ENCODE measurements around the gene UQCC3. TPM values are rescaled to one million over a fixed set of nuclear protein-coding genes. Genes with fewer than 3 reads are reported as not detected.
A peak's percentile ranks its signal among the peaks of the same experiment; 100 is the strongest.

UQCC3 gene
- total RNA-seq, 6 donors from 2014 or later = 5.0 to 12.6 (median 6.7) TPM

DNA sequence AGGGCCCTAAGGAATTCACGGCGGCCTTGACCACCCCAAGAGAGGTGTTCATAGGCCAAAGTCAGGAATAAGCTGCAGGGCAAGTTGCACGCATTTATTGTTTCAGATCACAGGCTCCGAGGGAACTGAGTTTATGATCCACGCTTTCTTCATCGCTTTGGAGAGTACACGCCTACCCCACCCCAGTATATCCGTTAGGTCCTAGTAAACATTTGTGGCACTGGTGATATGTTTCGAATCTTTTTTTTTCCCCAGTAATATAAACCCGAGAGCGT lies 25.9 kb upstream of the UQCC3 start:
- no peak for ATAC-seq (ENCODE audit: low FRiP score in 2 of 2)
- 15 to 18% methylated on average over 10 to 11 of the region's 11 CpGs for WGBS, 2 donors

DNA sequence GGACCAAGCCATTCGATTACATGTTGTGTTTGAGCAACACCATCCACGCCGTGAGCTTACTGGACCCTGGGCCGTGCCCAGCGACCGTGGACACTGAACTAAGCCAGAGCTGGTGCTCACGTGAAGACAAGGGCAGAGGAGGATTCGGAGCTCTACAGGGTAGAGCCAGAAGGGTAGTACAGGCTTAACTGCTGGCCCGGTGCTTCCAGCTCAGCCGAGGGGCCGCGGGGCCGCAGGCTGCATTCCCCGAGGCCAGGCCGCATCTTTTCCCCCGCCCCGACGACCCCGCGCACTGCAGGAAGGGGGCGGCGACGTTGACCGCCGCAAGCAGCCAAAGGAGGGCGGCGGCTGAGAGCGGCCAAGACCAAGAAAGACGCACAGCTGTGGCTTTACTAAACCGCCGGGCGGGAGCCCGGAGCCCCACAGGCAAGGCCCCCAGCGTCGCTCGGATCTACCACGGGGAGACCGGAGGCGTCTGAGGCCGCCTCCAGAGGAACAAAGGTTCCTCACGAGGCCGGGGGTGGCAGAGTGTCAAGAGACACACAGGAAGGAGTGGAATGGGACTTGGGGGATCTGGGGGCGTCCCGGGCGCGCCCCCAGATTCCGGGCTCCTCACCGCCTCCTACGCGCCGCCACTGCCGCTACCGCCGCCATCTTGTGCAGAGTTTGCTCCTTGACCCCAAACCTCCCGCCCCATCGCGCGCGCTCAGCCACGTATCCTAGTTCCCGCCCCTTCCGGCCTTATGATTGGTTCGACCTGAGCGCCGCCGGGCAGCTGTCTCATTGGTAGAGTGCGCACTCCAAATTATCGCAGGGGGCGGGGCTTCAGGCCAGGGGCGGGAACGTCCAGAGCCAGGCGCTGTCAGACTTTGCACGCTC lies 25.3 kb upstream of the UQCC3 start, which contains the start of gene GANAB:
Gene GANAB, minus strand, starts transcription at position 668 of the 879 bp plus-strand sequence. Its CDS starts 14 bp downstream, at position 654.
- DNase-seq = peak; percentile 98 to 99
- Histone ChIP-seq H3K4me3 (peak within 1 kb of the TSS; percentile 75 to 99 (median 92)), H3K36me3 (peaks cover 7 to 51% (median 37%) of the 10 kb centered on the region in 4 donors), H3K27me3 (no peaks in the 10 kb centered on the region), H3K27ac (peak within 1 kb of the TSS; percentile 89 to 98 (median 96)), H3K9me3 (no peaks in the 10 kb centered on the region), H3K4me1 (peaks cover 17 to 40% (median 21%) of the 10 kb centered on the region in 4 donors)
- ATAC-seq (ENCODE audit: low FRiP score in 2 of 2) = peak; percentile 98 to 99
- WGBS, 2 donors = 0% methylated on average over 22 to 70 of the region's 73 CpGs
- TF ChIP-seq POLR2AphosphoS5 (IDR thresholded peaks at IDR 0.05) (peak; percentile 93 to 95), POLR2A (IDR thresholded peaks at IDR 0.05) (peak in 2 of 4 donors; percentile 86 to 87), EP300 (IDR thresholded peaks at IDR 0.05) (no peak)
- TF ChIP-seq, protein P1, sequence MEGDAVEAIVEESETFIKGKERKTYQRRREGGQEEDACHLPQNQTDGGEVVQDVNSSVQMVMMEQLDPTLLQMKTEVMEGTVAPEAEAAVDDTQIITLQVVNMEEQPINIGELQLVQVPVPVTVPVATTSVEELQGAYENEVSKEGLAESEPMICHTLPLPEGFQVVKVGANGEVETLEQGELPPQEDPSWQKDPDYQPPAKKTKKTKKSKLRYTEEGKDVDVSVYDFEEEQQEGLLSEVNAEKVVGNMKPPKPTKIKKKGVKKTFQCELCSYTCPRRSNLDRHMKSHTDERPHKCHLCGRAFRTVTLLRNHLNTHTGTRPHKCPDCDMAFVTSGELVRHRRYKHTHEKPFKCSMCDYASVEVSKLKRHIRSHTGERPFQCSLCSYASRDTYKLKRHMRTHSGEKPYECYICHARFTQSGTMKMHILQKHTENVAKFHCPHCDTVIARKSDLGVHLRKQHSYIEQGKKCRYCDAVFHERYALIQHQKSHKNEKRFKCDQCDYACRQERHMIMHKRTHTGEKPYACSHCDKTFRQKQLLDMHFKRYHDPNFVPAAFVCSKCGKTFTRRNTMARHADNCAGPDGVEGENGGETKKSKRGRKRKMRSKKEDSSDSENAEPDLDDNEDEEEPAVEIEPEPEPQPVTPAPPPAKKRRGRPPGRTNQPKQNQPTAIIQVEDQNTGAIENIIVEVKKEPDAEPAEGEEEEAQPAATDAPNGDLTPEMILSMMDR (IDR thresholded peaks at IDR 0.05) = peak in 2 of 6 experiments; percentile 16 to 18

More for the DNA sequence above, 25.9 kb upstream of the UQCC3 start:
- no peak for DNase-seq
- peaks cover 17 to 35% (median 22%) of the 10 kb centered on the region in 4 donors for H3K4me1 ChIP-seq
- no peaks in the 10 kb centered on the region for H3K9me3 ChIP-seq
- H3K27me3 ChIP-seq = no peaks in the 10 kb centered on the region
- TF ChIP-seq POLR2A (IDR thresholded peaks at IDR 0.05) (no peak), EP300 (IDR thresholded peaks at IDR 0.05) (no peak), POLR2AphosphoS5 (IDR thresholded peaks at IDR 0.05) (no peak)
- TF ChIP-seq, protein P1 (IDR thresholded peaks at IDR 0.05) = no peak
- H3K36me3 ChIP-seq = peaks cover 7 to 51% (median 37%) of the 10 kb centered on the region in 4 donors
- H3K27ac ChIP-seq = peak overlapping the region; percentile 89 to 98 (median 96)
- peak overlapping the region; percentile 75 to 99 (median 92) for H3K4me3 ChIP-seq

DNA sequence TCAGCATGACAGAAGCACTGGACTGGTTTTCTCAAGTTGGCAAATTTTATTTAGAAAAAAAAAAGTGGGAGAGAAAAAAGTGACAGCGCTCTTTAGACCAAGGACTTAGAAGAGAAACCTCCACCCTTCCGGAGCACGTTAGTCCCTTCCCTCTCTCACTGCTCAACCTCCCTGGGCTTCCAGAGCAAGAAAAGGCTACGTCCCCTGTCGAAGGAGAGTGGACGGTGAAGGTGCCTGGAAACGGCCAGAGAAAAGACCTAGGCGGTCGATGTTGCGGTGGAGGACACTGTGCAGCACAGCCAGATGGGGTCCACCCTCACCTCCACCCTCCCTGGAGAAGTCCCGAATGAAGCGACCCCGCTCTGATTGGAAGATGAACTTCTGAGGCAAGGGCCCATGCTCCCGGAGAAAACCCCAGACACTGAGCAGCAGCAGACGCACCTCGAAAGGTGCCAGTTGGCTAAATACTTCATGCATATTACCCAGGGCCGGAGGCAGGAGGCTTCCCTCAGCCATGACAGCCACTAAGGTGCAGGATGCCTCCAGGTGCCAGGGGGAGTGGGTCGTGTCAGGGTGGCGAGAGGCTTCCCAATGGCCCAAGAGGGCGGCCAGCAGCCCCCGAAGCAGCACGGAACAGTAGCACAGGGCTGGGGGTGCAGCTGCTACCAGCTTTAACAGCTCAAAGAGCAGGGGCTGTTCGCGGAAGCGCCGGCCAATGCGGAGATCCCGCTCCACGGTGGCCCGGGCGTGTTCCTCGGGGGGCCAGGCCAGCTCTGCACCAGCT lies 24.5 kb upstream of the UQCC3 start:
- 42 to 54% methylated on average over 17 to 22 of the region's 32 CpGs for WGBS, 2 donors
- Histone ChIP-seq H3K9me3 (no peaks in the 10 kb centered on the region), H3K4me1 (peaks cover 25 to 49% (median 28%) of the 10 kb centered on the region in 4 donors), H3K36me3 (peaks cover 7 to 51% (median 37%) of the 10 kb centered on the region in 4 donors), H3K27me3 (no peaks in the 10 kb centered on the region), H3K27ac (peak overlapping the region; percentile 26 to 98 (median 74)), H3K4me3 (peak overlapping the region in 3 of 4 donors; percentile 75 to 95 (median 90))
- TF ChIP-seq POLR2A (IDR thresholded peaks at IDR 0.05) = no peak
- no peak for TF ChIP-seq EP300 (IDR thresholded peaks at IDR 0.05)
- TF ChIP-seq, protein P1 (IDR thresholded peaks at IDR 0.05) = no peak
- TF ChIP-seq POLR2AphosphoS5 (IDR thresholded peaks at IDR 0.05) = no peak
- DNase-seq = peak in 1 of 2 donors; percentile 85
- ATAC-seq (ENCODE audit: low FRiP score in 2 of 2) = no peak

DNA sequence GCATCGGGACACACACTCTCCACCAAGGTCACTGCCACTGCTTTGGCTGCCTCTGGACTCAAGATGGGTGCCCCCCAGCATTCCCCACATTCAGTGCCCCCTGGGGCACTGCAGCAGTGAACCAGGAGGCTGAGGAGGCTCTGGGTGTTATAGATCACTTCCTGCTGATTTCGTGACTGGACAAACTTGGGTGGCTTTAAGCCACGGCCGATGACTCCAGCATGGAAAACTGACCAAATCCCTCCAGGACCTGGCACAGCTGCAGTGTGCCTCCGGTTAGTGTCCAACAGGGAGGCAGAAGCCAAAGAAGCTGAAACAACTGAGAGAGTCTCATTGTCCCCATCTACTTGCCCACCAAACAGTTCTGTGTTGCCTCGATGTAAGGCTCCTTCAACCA lies 23.9 kb upstream of the UQCC3 start:
- H3K4me1 ChIP-seq = peaks cover 29 to 55% (median 34%) of the 10 kb centered on the region in 4 donors
- TF ChIP-seq, protein P1 (IDR thresholded peaks at IDR 0.05) = no peak
- peaks cover 6 to 46% (median 37%) of the 10 kb centered on the region in 4 donors for H3K36me3 ChIP-seq
- H3K4me3 ChIP-seq = no peak overlapping the region
- no peaks in the 10 kb centered on the region for H3K27me3 ChIP-seq
- no peak for ATAC-seq (ENCODE audit: low FRiP score in 2 of 2)
- no peak for DNase-seq
- 91% methylated on average over 6 of the region's 6 CpGs; no CpG with 5 or more reads in 1 of the 2 donors for WGBS, 2 donors
- peak overlapping the region in 1 of 4 donors; percentile 26 for H3K27ac ChIP-seq
- H3K9me3 ChIP-seq = no peaks in the 10 kb centered on the region
